H9 (cell line): ENCODE measurements around the gene IGF2R. TPM values are rescaled to one million over a fixed set of nuclear protein-coding genes. Genes with fewer than 3 reads are reported as not detected.

Experiments used
- DNase-seq: peaks from one replicate; pipeline ENCODE4 v3.0.0-alpha.2; 2017
- H2AFZ ChIP-seq: one replicate; pipeline ENCODE4 v1.6.1; 2013; ENCODE audit warnings: mild to moderate bottlenecking, low read length, control low read depth, moderate library complexity
- H2AK5ac ChIP-seq: 2 replicates; pipeline ENCODE4 v1.6.1; 2013; ENCODE audit warnings: low read length, control low read depth, mixed read lengths; ENCODE audit not compliant: insufficient read length
- H2BK120ac ChIP-seq: one replicate; pipeline ENCODE4 v1.6.1; 2013; ENCODE audit warnings: low read depth, mild to moderate bottlenecking, low read length, control low read depth, inconsistent platforms; ENCODE audit not compliant: poor library complexity, severe bottlenecking
- H2BK12ac ChIP-seq: 2 replicates; pipeline ENCODE4 v1.6.1; 2013; ENCODE audit warnings: low read length, control low read depth, mixed read lengths, low read depth; ENCODE audit not compliant: insufficient read length
- H2BK15ac ChIP-seq: 2 replicates; pipeline ENCODE4 v1.6.1; 2013; ENCODE audit warnings: low read depth, low read length, control low read depth
- H2BK20ac ChIP-seq: one replicate; pipeline ENCODE4 v1.6.1; 2013; ENCODE audit warnings: low read depth, mild to moderate bottlenecking, low read length, control low read depth, inconsistent platforms; ENCODE audit not compliant: poor library complexity, severe bottlenecking
- H2BK5ac ChIP-seq: 2 replicates; pipeline ENCODE4 v1.6.1; 2013; ENCODE audit warnings: low read length, control low read depth, mixed read lengths; ENCODE audit not compliant: insufficient read length
- H3K14ac ChIP-seq: 2 replicates; pipeline ENCODE4 v1.6.1; 2013; ENCODE audit warnings: low read length, control low read depth; ENCODE audit not compliant: insufficient read depth
- H3K18ac ChIP-seq: 2 replicates; pipeline ENCODE4 v1.6.1; 2013; ENCODE audit warnings: low read depth, mild to moderate bottlenecking, mixed read lengths, low read length, control low read depth; ENCODE audit not compliant: insufficient read length
- H3K23ac ChIP-seq: 2 replicates; pipeline ENCODE4 v1.6.1; 2013; ENCODE audit warnings: low read length, control low read depth, mixed read lengths, low read depth; ENCODE audit not compliant: insufficient read length
- H3K23me2 ChIP-seq: 2 replicates; pipeline ENCODE4 v1.6.1; 2013; ENCODE audit warnings: low read depth, mild to moderate bottlenecking, mixed read lengths, low read length, control low read depth; ENCODE audit not compliant: insufficient read length, poor library complexity, severe bottlenecking
- H3K27ac ChIP-seq: 2 replicates; pipeline ENCODE4 v1.5.1; 2013; ENCODE audit warnings: low read length, control low read depth, mixed read lengths, low read depth; ENCODE audit not compliant: insufficient read length
- H3K27me3 ChIP-seq: 2 replicates; pipeline ENCODE4 v1.6.1; 2013; ENCODE audit warnings: low read length, control low read depth, inconsistent platforms; ENCODE audit not compliant: insufficient read depth
- H3K4ac ChIP-seq: 2 replicates; pipeline ENCODE4 v1.6.1; 2013; ENCODE audit warnings: low read depth, mild to moderate bottlenecking, control low read depth, inconsistent platforms, low read length, moderate library complexity
- H3K4me1 ChIP-seq: 2 replicates; pipeline ENCODE4 v1.6.1; 2013; ENCODE audit warnings: low read length, control low read depth, inconsistent platforms; ENCODE audit not compliant: insufficient read depth
- H3K4me2 ChIP-seq: 2 replicates; pipeline ENCODE4 v1.6.1; 2013; ENCODE audit warnings: low read length, control low read depth, mixed read lengths; ENCODE audit not compliant: insufficient read length, insufficient read depth
- H3K56ac ChIP-seq: 2 replicates; pipeline ENCODE4 v1.6.1; 2013; ENCODE audit warnings: low read depth, mild to moderate bottlenecking, mixed read lengths, low read length, control low read depth; ENCODE audit not compliant: insufficient read length
- H3K79me1 ChIP-seq: 2 replicates; pipeline ENCODE4 v1.6.1; 2013; ENCODE audit warnings: low read depth, mild to moderate bottlenecking, moderate library complexity, low read length, control low read depth, inconsistent platforms; ENCODE audit not compliant: insufficient read depth, poor library complexity, severe bottlenecking
- H3K79me2 ChIP-seq: 2 replicates; pipeline ENCODE4 v1.6.1; 2013; ENCODE audit warnings: low read length, control low read depth, inconsistent platforms; ENCODE audit not compliant: insufficient read depth
- H3K9ac ChIP-seq: 2 replicates; pipeline ENCODE4 v1.6.1; 2013; ENCODE audit warnings: low read length, control low read depth, mixed read lengths; ENCODE audit not compliant: insufficient read length; ENCODE audit errors: extremely low read depth
- H3K9me3 ChIP-seq: one replicate; pipeline ENCODE4 v1.6.1; 2013; ENCODE audit warnings: low read depth, low read length, inconsistent platforms; ENCODE audit not compliant: control insufficient read depth
- H3T11ph ChIP-seq: one replicate; pipeline ENCODE4 v1.6.1; 2013; ENCODE audit warnings: mild to moderate bottlenecking, low read length, control low read depth, inconsistent platforms
- H4K20me1 ChIP-seq: one replicate; pipeline ENCODE4 v1.6.1; 2013; ENCODE audit not compliant: control insufficient read depth, insufficient read length, insufficient read depth
- H4K5ac ChIP-seq: 2 replicates; pipeline ENCODE4 v1.6.1; 2013; ENCODE audit warnings: low read depth, mild to moderate bottlenecking, mixed read lengths, low read length, control low read depth; ENCODE audit not compliant: insufficient read length
- H4K8ac ChIP-seq: replicated peaks from 2 replicates; pipeline ENCODE4 v1.6.1; 2013; ENCODE audit warnings: low read length, control low read depth, mixed read lengths, low read depth; ENCODE audit not compliant: insufficient read length
- H4K91ac ChIP-seq: 2 replicates; pipeline ENCODE4 v1.6.1; 2013; ENCODE audit warnings: low read depth, mild to moderate bottlenecking, moderate library complexity, mixed read lengths, low read length, control low read depth; ENCODE audit not compliant: insufficient read length
- H3K27ac Mint-ChIP-seq, 3 experiments: 2 replicates in 2 of 3; 3 replicates in 1 of 3; pipeline ENCODE4 v1.8.0; 2020 to 2021; ENCODE audit warnings: mixed read lengths in 3 of 3, mild to moderate bottlenecking in 1 of 3, moderate library complexity in 1 of 3
- H3K27me3 Mint-ChIP-seq: 2 replicates; pipeline ENCODE4 v1.8.0; 2021; ENCODE audit warnings: low read depth, mild to moderate bottlenecking, moderate library complexity, mixed read lengths
- H3K36me3 Mint-ChIP-seq, 3 experiments: 2 replicates in 2 of 3; 3 replicates in 1 of 3; pipeline ENCODE4 v1.8.0; 2020 to 2021; ENCODE audit warnings: low read depth in 3 of 3, mixed read lengths in 3 of 3; ENCODE audit not compliant: insufficient read depth in 1 of 3
- H3K4me1 Mint-ChIP-seq, 2 experiments: 2 replicates each; pipeline ENCODE4 v1.8.0; 2020; ENCODE audit warnings: mixed read lengths in 2 of 2
- H3K4me3 Mint-ChIP-seq, 2 experiments: 2 replicates in 1 of 2; 3 replicates in 1 of 2; pipeline ENCODE4 v1.8.0; 2020 to 2021; ENCODE audit warnings: mild to moderate bottlenecking in 2 of 2, mixed read lengths in 2 of 2, moderate library complexity in 1 of 2
- H3K9me3 Mint-ChIP-seq, 2 experiments: 2 replicates in 1 of 2; 3 replicates in 1 of 2; pipeline ENCODE4 v1.8.0; 2020; ENCODE audit warnings: mild to moderate bottlenecking in 2 of 2, mixed read lengths in 2 of 2, moderate library complexity in 1 of 2
- WGBS: extraction: QIAGEN DNeasy Blood & Tissue Kit; methylation state at CpG from one replicate; pipeline ENCODE4 v1.1.7; 2013; ENCODE audit warnings: missing lambda C conversion rate, low lambda C conversion rate, mixed read lengths; ENCODE audit not compliant: insufficient read length; ENCODE audit errors: extremely low coverage; 5-methylcytosine and 5-hydroxymethylcytosine counted together
- total RNA-seq: library from RNA; stranded (reverse); gene quantifications from 2 replicates; pipeline ENCODE4 v1.2.1, GENCODE V29; 2021
- TF ChIP-seq, protein P1 (sequence below): fragments of 200-600 bp; sonication (generic); conservative IDR thresholded peaks from 3 replicates; pipeline ENCODE4 v1.8.0; 2021; ENCODE audit warnings: antibody characterized with exemption, mild to moderate bottlenecking

Gene IGF2R
- total RNA-seq, 1 experiment from 2014 or later: 66.7 TPM

DNA sequence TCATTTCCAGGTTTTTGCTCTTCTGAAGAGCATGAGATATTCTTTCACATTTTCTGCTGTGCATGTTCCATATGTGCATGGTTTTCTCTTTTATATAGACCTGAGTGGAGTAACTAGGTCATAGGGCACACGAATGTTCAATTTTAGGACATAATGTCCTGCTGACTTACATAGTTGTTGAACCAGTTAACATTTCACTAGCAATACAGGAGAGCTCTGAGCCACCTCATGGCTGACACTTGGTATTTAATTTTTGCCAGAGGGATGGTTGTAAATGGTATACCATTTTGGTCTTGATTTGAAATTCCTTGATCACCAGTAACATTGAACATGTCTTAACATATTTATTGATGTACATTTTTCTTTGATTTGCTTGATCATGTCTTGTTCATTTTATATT, 38.3 kb downstream of the IGF2R start:
- peaks cover 6% of the 10 kb centered on the region for H3K79me1 ChIP-seq
- peaks cover 40 to 51% (median 46%) of the 10 kb centered on the region in 3 experiments for H3K36me3 Mint-ChIP-seq

More for the DNA sequence above, 38.3 kb downstream of the IGF2R start:
- TF ChIP-seq, protein P1, sequence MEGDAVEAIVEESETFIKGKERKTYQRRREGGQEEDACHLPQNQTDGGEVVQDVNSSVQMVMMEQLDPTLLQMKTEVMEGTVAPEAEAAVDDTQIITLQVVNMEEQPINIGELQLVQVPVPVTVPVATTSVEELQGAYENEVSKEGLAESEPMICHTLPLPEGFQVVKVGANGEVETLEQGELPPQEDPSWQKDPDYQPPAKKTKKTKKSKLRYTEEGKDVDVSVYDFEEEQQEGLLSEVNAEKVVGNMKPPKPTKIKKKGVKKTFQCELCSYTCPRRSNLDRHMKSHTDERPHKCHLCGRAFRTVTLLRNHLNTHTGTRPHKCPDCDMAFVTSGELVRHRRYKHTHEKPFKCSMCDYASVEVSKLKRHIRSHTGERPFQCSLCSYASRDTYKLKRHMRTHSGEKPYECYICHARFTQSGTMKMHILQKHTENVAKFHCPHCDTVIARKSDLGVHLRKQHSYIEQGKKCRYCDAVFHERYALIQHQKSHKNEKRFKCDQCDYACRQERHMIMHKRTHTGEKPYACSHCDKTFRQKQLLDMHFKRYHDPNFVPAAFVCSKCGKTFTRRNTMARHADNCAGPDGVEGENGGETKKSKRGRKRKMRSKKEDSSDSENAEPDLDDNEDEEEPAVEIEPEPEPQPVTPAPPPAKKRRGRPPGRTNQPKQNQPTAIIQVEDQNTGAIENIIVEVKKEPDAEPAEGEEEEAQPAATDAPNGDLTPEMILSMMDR: no peak
- H4K20me1 ChIP-seq: no peaks in the 10 kb centered on the region
- H3K23ac ChIP-seq: no peak overlapping the region
- H3K79me2 ChIP-seq: peaks cover 17% of the 10 kb centered on the region; the same call in 1 of the 2 replicates
- no peak overlapping the region for H2BK15ac ChIP-seq
- H3K14ac ChIP-seq: no peak overlapping the region
- H3K4me3 Mint-ChIP-seq: no peak overlapping the region
- H3K27ac ChIP-seq: no peak overlapping the region
- H4K5ac ChIP-seq: no peak overlapping the region
- H4K8ac ChIP-seq: no peak overlapping the region
- no peak overlapping the region for H3K56ac ChIP-seq
- no peaks in the 10 kb centered on the region for H3K27me3 ChIP-seq
- H2BK120ac ChIP-seq: no peak overlapping the region
- no peak overlapping the region for H2AK5ac ChIP-seq
- no peak overlapping the region for H2BK5ac ChIP-seq
- peaks cover 9 to 10% of the 10 kb centered on the region in 2 experiments for H3K4me1 Mint-ChIP-seq
- no peak overlapping the region for H2BK20ac ChIP-seq
- no peak for DNase-seq
- no peaks in the 10 kb centered on the region for H3K4me1 ChIP-seq
- no peaks in the 10 kb centered on the region for H3K27me3 Mint-ChIP-seq
- no peak overlapping the region for H3K18ac ChIP-seq
- H2AFZ ChIP-seq: no peak overlapping the region
- no CpG with 5 or more reads among the region's 1 CpG for WGBS
- 0 out of 7 replicates have a peak overlapping the region, but pooled peaks of 1 of the 3 experiments have one; percentile 21 for H3K27ac Mint-ChIP-seq
- H2BK12ac ChIP-seq: no peak overlapping the region
- H4K91ac ChIP-seq: no peak overlapping the region
- no peak overlapping the region for H3K4ac ChIP-seq
- no peaks in the 10 kb centered on the region for H3K9me3 ChIP-seq
- peaks cover 19 to 20% of the 10 kb centered on the region in 2 experiments; a peak in 4 of 5 replicates for H3K9me3 Mint-ChIP-seq
- H3K4me2 ChIP-seq: no peak overlapping the region
- H3T11ph ChIP-seq: no peak overlapping the region
- no peak overlapping the region for H3K9ac ChIP-seq
- no peaks in the 10 kb centered on the region for H3K23me2 ChIP-seq
